OCI-LY1 (cell line): ENCODE measurements around the gene RAN.

Experiments
- H2AFZ ChIP-seq: fragments of 200-600 bp; sonication (generic), shearing (Covaris generic); 2 replicates; pipeline ENCODE4 v1.6.0; 2014; ENCODE audit warnings: antibody characterized with exemption, mild to moderate bottlenecking, low read length
- H3F3A ChIP-seq: fragments of 200-600 bp; sonication (generic), shearing (Covaris generic); 2 replicates; pipeline ENCODE4 v1.6.0; 2014; ENCODE audit warnings: mild to moderate bottlenecking, antibody characterized with exemption, low read length, moderate library complexity; ENCODE audit not compliant: insufficient read depth
- H3K27ac ChIP-seq: fragments of 200-600 bp; sonication (generic); 2 replicates; pipeline ENCODE4 v1.5.1; 2014; ENCODE audit warnings: low read length, mixed run types, mild to moderate bottlenecking, low read depth; ENCODE audit not compliant: poor library complexity, severe bottlenecking
- H3K27me3 ChIP-seq: fragments of 200-600 bp; sonication (generic); 2 replicates; pipeline ENCODE4 v1.6.0; 2014; ENCODE audit warnings: antibody characterized with exemption, mild to moderate bottlenecking, low read length, moderate library complexity; ENCODE audit not compliant: insufficient read depth
- H3K36me3 ChIP-seq: fragments of 200-600 bp; sonication (generic); 2 replicates; pipeline ENCODE4 v1.6.1; 2014; ENCODE audit warnings: mild to moderate bottlenecking, antibody characterized with exemption, low read length, moderate library complexity, mixed read lengths; ENCODE audit not compliant: insufficient read depth
- H3K4me1 ChIP-seq: fragments of 200-600 bp; sonication (generic); 2 replicates; pipeline ENCODE4 v1.5.1; 2014; ENCODE audit warnings: mild to moderate bottlenecking, low read length, moderate library complexity; ENCODE audit not compliant: insufficient read depth, severe bottlenecking
- H3K4me2 ChIP-seq: fragments of 200-600 bp; sonication (generic), shearing (Covaris generic); 2 replicates; pipeline ENCODE4 v1.6.1; 2014; ENCODE audit warnings: low read length
- H3K4me3 ChIP-seq: fragments of 200-600 bp; sonication (generic); 2 replicates; pipeline ENCODE4 v1.5.1; 2014; ENCODE audit warnings: low read length, low read depth, mild to moderate bottlenecking, mixed read lengths; ENCODE audit not compliant: poor library complexity, severe bottlenecking
- H3K79me2 ChIP-seq: fragments of 200-600 bp; shearing (Covaris generic); 2 replicates; pipeline ENCODE4 v1.6.1; 2016; ENCODE audit warnings: mixed run types, low read length, mixed read lengths; ENCODE audit not compliant: insufficient read depth
- H3K9ac ChIP-seq: fragments of 200-600 bp; sonication (generic), shearing (Covaris generic); 2 replicates; pipeline ENCODE4 v1.6.1; 2014; ENCODE audit warnings: mild to moderate bottlenecking, low read length, mixed read lengths
- H3K9me2 ChIP-seq: fragments of 200-600 bp; sonication (generic), shearing (Covaris generic); 2 replicates; pipeline ENCODE4 v1.6.1; 2014; ENCODE audit warnings: low read depth, mild to moderate bottlenecking, low read length, mixed read lengths
- H3K9me3 ChIP-seq: fragments of 200-600 bp; shearing (Covaris generic); 2 replicates; pipeline ENCODE4 v1.6.1; 2014; ENCODE audit warnings: low read length, mixed read lengths
- H4K20me1 ChIP-seq: fragments of 200-600 bp; sonication (generic), shearing (Covaris generic); 2 replicates; pipeline ENCODE4 v1.6.0; 2016; ENCODE audit warnings: mild to moderate bottlenecking, low read length; ENCODE audit not compliant: insufficient read depth
- CTCF ChIP-seq: fragments of 200-600 bp; sonication (generic), shearing (Covaris generic); IDR thresholded peaks from 2 replicates; pipeline ENCODE4 v1.5.1; 2017; ENCODE audit warnings: mild to moderate bottlenecking, antibody characterized with exemption, low read length, moderate library complexity, mixed read lengths
- EZH2 ChIP-seq: fragments of 200-600 bp; sonication (generic), shearing (Covaris generic); IDR thresholded peaks from 2 replicates; pipeline ENCODE4 v1.8.0; 2017; ENCODE audit warnings: borderline replicate concordance, mixed run types, mild to moderate bottlenecking, antibody characterized with exemption, low read length, moderate library complexity, mixed read lengths

The RAN gene

GRCh38 chr12:130919086-130919485 is 47.2 kb downstream of the RAN start:
- no peaks in the 10 kb centered on the region for H3K36me3 ChIP-seq
- no peak overlapping the region for H3K4me2 ChIP-seq
- no peaks in the 10 kb centered on the region; the same call in 1 of the 2 replicates for H3K27me3 ChIP-seq
- H3K9ac ChIP-seq: no peak overlapping the region
- no peak overlapping the region for H3K27ac ChIP-seq
- no peaks in the 10 kb centered on the region for H3K79me2 ChIP-seq
- no peak for TF ChIP-seq CTCF
- no peak for TF ChIP-seq EZH2
- no peaks in the 10 kb centered on the region for H4K20me1 ChIP-seq
- H2AFZ ChIP-seq: no peak overlapping the region
- no peak overlapping the region for H3K4me3 ChIP-seq
- H3K9me2 ChIP-seq: no peaks in the 10 kb centered on the region
- no peaks in the 10 kb centered on the region for H3F3A ChIP-seq
- no peaks in the 10 kb centered on the region for H3K9me3 ChIP-seq
- H3K4me1 ChIP-seq: peaks cover 6% of the 10 kb centered on the region

GRCh38 chr12:130920119-130920703 is 48.3 kb downstream of the RAN start:
- Histone ChIP-seq H3K4me3 (no peak overlapping the region), H3K9ac (no peak overlapping the region), H3K4me1 (peaks cover 6% of the 10 kb centered on the region), H3K4me2 (no peak overlapping the region), H3F3A (no peaks in the 10 kb centered on the region), H3K9me3 (no peaks in the 10 kb centered on the region), H2AFZ (no peak overlapping the region), H3K27me3 (no peaks in the 10 kb centered on the region; the same call in 1 of the 2 replicates), H3K36me3 (no peaks in the 10 kb centered on the region), H4K20me1 (no peaks in the 10 kb centered on the region), H3K79me2 (no peaks in the 10 kb centered on the region), H3K9me2 (no peaks in the 10 kb centered on the region), H3K27ac (no peak overlapping the region)
- TF ChIP-seq CTCF (no peak), EZH2 (no peak)

GRCh38 chr12:130920723-130921381 is 49.0 kb downstream of the RAN start:
- no peaks in the 10 kb centered on the region for H3K9me2 ChIP-seq

More at GRCh38 chr12:130920723-130921381, 49.0 kb downstream of the RAN start:
- H3K4me3 ChIP-seq: no peak overlapping the region
- no peak overlapping the region for H3K27ac ChIP-seq
- H3K27me3 ChIP-seq: no peaks in the 10 kb centered on the region; the same call in 1 of the 2 replicates
- H3K36me3 ChIP-seq: no peaks in the 10 kb centered on the region
- no peak for TF ChIP-seq EZH2
- TF ChIP-seq CTCF: no peak
- no peaks in the 10 kb centered on the region for H4K20me1 ChIP-seq
- H3K9ac ChIP-seq: no peak overlapping the region
- H3K4me1 ChIP-seq: peaks cover 6% of the 10 kb centered on the region
- H2AFZ ChIP-seq: no peak overlapping the region
- H3K4me2 ChIP-seq: no peak overlapping the region
- no peaks in the 10 kb centered on the region for H3K9me3 ChIP-seq
- no peaks in the 10 kb centered on the region for H3F3A ChIP-seq
- H3K79me2 ChIP-seq: no peaks in the 10 kb centered on the region
